HEK293 (cell line): Measurements from ENCODE around the gene TLR9.
"Not testable (repeated sequence)": the region's sequence is repeated elsewhere in the genome, so short reads cannot be mapped to it uniquely, and the experiment has no call there.

Source experiments
- CTCF ChIA-PET: fragments of 350-600 bp; formaldehyde crosslinking; extraction: SDS; loops from one replicate; lab custom pipeline; 2021; ENCODE audit warnings: antibody characterized with exemption; lab: Yijun Ruan, JAX
- POLR2A ChIA-PET: fragments of 300-600 bp; formaldehyde crosslinking; extraction: SDS; loops from one replicate; lab custom pipeline; 2020; ENCODE audit warnings: antibody characterized with exemption, inconsistent platforms; lab: Yijun Ruan, JAX
- H3K27ac ChIP-seq: fragments of 200-500 bp; sonication (Bioruptor generic); 2 replicates; pipeline ENCODE4 v1.5.1; 2014; ENCODE audit warnings: low read depth, low read length, control low read depth, inconsistent platforms; ENCODE audit errors: extremely low read depth
- H3K36me3 ChIP-seq, 2 experiments: fragments of 200-500 bp in 1 of 2; sonication (Bioruptor generic) in 1 of 2; 1 replicate in 1 of 2; 2 replicates in 1 of 2; pipeline ENCODE4 v1.5.1; 2014 to 2017; ENCODE audit warnings: inconsistent platforms in 2 of 2, low read length in 2 of 2; ENCODE audit not compliant: control insufficient read depth in 2 of 2, insufficient read depth in 1 of 2
- H3K4me1 ChIP-seq: fragments of 200-500 bp; sonication (Bioruptor generic); 2 replicates; pipeline ENCODE4 v1.5.1; 2014; ENCODE audit warnings: mild to moderate bottlenecking, low read length, inconsistent platforms; ENCODE audit not compliant: control insufficient read depth, insufficient read depth
- H3K4me3 ChIP-seq: 2 replicates; pipeline ENCODE4 v1.5.1; 2011; ENCODE audit warnings: low read depth, mild to moderate bottlenecking, control low read depth, low read length, moderate library complexity
- H3K9me3 ChIP-seq: fragments of 200-500 bp; sonication (Bioruptor generic); 2 replicates; pipeline ENCODE4 v1.5.1; 2014; ENCODE audit warnings: low read depth, low read length, inconsistent platforms; ENCODE audit not compliant: control insufficient read depth, insufficient read depth
- IKZF3 ChIP-seq: fragments of 450-650 bp; IDR thresholded peaks from 2 replicates; pipeline ENCODE4 v1.5.0; 2018; ENCODE audit warnings: missing biosample characterization, mild to moderate bottlenecking, missing genetic modification characterization, moderate library complexity
- KLF7 ChIP-seq: fragments of 450-650 bp; formaldehyde crosslinking; IDR thresholded peaks from 2 replicates; pipeline ENCODE4 v1.5.1; 2016; ENCODE audit warnings: missing biosample characterization, missing genetic modification characterization, borderline replicate concordance
- MEIS1 ChIP-seq: sonication (generic); formaldehyde crosslinking; IDR thresholded peaks from 2 replicates; pipeline ENCODE4 v1.8.1; 2022; ENCODE audit warnings: missing genetic modification reagents, mild to moderate bottlenecking, borderline replicate concordance
- SALL2 ChIP-seq: fragments of 450-650 bp; formaldehyde crosslinking; IDR thresholded peaks from 2 replicates; pipeline ENCODE4 v1.5.0; 2017; ENCODE audit warnings: missing biosample characterization, mild to moderate bottlenecking, missing genetic modification characterization, borderline replicate concordance
- SCRT1 ChIP-seq: fragments of 450-650 bp; formaldehyde crosslinking; IDR thresholded peaks from 2 replicates; pipeline ENCODE4 v1.5.1; 2016; ENCODE audit warnings: missing biosample characterization, missing genetic modification characterization, borderline replicate concordance
- SP2 ChIP-seq: fragments of 450-650 bp; formaldehyde crosslinking; IDR thresholded peaks from 2 replicates; pipeline ENCODE4 v1.5.1; 2016; ENCODE audit warnings: missing biosample characterization, missing genetic modification characterization
- SP7 ChIP-seq: fragments of 450-650 bp; formaldehyde crosslinking; IDR thresholded peaks from 2 replicates; pipeline ENCODE4 v1.5.1; 2016; ENCODE audit warnings: missing biosample characterization, missing genetic modification characterization
- TCF7L2 ChIP-seq: IDR thresholded peaks from 2 replicates; pipeline ENCODE4 v1.6.1; 2011; ENCODE audit warnings: low read depth, mild to moderate bottlenecking, inconsistent platforms, low read length, moderate library complexity, borderline replicate concordance
- ZFP37 ChIP-seq: fragments of 450-650 bp; formaldehyde crosslinking; IDR thresholded peaks from 2 replicates; pipeline ENCODE4 v1.5.1; 2016; ENCODE audit warnings: missing biosample characterization, missing genetic modification characterization
- ZNF132 ChIP-seq: fragments of 450-650 bp; formaldehyde crosslinking; IDR thresholded peaks from 2 replicates; pipeline ENCODE4 v1.5.1; 2017; ENCODE audit warnings: missing biosample characterization, missing genetic modification characterization, borderline replicate concordance
- ZNF16 ChIP-seq: fragments of 450-650 bp; formaldehyde crosslinking; IDR thresholded peaks from 2 replicates; pipeline ENCODE4 v1.5.1; 2016; ENCODE audit warnings: low read depth, missing biosample characterization, missing genetic modification characterization
- ZNF175 ChIP-seq: fragments of 450-650 bp; formaldehyde crosslinking; IDR thresholded peaks from 2 replicates; pipeline ENCODE4 v1.5.1; 2016; ENCODE audit warnings: missing biosample characterization, missing genetic modification characterization
- ZNF19 ChIP-seq: fragments of 450-650 bp; formaldehyde crosslinking; IDR thresholded peaks from 2 replicates; pipeline ENCODE4; 2016; ENCODE audit warnings: missing biosample characterization, missing genetic modification characterization, low read depth
- ZNF239 ChIP-seq: fragments of 450-650 bp; formaldehyde crosslinking; IDR thresholded peaks from 2 replicates; pipeline ENCODE4 v1.5.1; 2016; ENCODE audit warnings: missing biosample characterization, missing genetic modification characterization
- ZNF302 ChIP-seq: fragments of 450-650 bp; formaldehyde crosslinking; IDR thresholded peaks from 2 replicates; pipeline ENCODE4 v1.5.1; 2016; ENCODE audit warnings: missing biosample characterization, missing genetic modification characterization, low read depth
- ZNF324 ChIP-seq: fragments of 450-650 bp; formaldehyde crosslinking; IDR thresholded peaks from 2 replicates; pipeline ENCODE4 v1.5.1; 2016; ENCODE audit warnings: missing biosample characterization, missing genetic modification characterization
- ZNF501 ChIP-seq: fragments of 450-650 bp; formaldehyde crosslinking; IDR thresholded peaks from 2 replicates; pipeline ENCODE4 v1.5.1; 2016; ENCODE audit warnings: missing biosample characterization, missing genetic modification characterization
- ZNF510 ChIP-seq: fragments of 450-650 bp; formaldehyde crosslinking; IDR thresholded peaks from 2 replicates; pipeline ENCODE4 v1.5.1; 2018; ENCODE audit warnings: mild to moderate bottlenecking, missing genetic modification characterization, missing biosample characterization; ENCODE audit not compliant: insufficient replicate concordance
- ZNF555 ChIP-seq: fragments of 450-650 bp; formaldehyde crosslinking; conservative IDR thresholded peaks from 2 replicates; pipeline ENCODE4 v1.5.1; 2017; ENCODE audit warnings: missing biosample characterization, mild to moderate bottlenecking, missing genetic modification characterization, inconsistent platforms
- ZNF621 ChIP-seq: fragments of 450-650 bp; formaldehyde crosslinking; IDR thresholded peaks from 2 replicates; pipeline ENCODE4 v1.5.1; 2017; ENCODE audit warnings: missing biosample characterization, missing genetic modification characterization
- ZNF624 ChIP-seq: fragments of 450-650 bp; formaldehyde crosslinking; IDR thresholded peaks from 2 replicates; pipeline ENCODE4 v1.5.1; 2017; ENCODE audit warnings: missing biosample characterization, missing genetic modification characterization
- ZNF660 ChIP-seq: fragments of 450-650 bp; IDR thresholded peaks from 2 replicates; pipeline ENCODE4 v1.5.1; 2018; ENCODE audit warnings: missing biosample characterization, mild to moderate bottlenecking, missing genetic modification characterization
- ZSCAN16 ChIP-seq: fragments of 450-650 bp; formaldehyde crosslinking; IDR thresholded peaks from 2 replicates; pipeline ENCODE4 v1.5.1; 2016; ENCODE audit warnings: missing biosample characterization, missing genetic modification characterization
- ZSCAN23 ChIP-seq: fragments of 450-650 bp; formaldehyde crosslinking; IDR thresholded peaks from 2 replicates; pipeline ENCODE4 v1.5.1; 2016; ENCODE audit warnings: missing biosample characterization, missing genetic modification characterization
- TF ChIP-seq, protein P1 (sequence below): sonication (generic); formaldehyde crosslinking; IDR thresholded peaks from 2 replicates; pipeline ENCODE4 v1.8.1; 2022; ENCODE audit warnings: mild to moderate bottlenecking, moderate library complexity, missing genetic modification reagents
- TF ChIP-seq, protein P2 (sequence below): fragments of 450-650 bp; formaldehyde crosslinking; IDR thresholded peaks from 2 replicates; pipeline ENCODE4 v1.5.1; 2016; ENCODE audit warnings: missing biosample characterization, missing genetic modification characterization

Gene TLR9, protein sequence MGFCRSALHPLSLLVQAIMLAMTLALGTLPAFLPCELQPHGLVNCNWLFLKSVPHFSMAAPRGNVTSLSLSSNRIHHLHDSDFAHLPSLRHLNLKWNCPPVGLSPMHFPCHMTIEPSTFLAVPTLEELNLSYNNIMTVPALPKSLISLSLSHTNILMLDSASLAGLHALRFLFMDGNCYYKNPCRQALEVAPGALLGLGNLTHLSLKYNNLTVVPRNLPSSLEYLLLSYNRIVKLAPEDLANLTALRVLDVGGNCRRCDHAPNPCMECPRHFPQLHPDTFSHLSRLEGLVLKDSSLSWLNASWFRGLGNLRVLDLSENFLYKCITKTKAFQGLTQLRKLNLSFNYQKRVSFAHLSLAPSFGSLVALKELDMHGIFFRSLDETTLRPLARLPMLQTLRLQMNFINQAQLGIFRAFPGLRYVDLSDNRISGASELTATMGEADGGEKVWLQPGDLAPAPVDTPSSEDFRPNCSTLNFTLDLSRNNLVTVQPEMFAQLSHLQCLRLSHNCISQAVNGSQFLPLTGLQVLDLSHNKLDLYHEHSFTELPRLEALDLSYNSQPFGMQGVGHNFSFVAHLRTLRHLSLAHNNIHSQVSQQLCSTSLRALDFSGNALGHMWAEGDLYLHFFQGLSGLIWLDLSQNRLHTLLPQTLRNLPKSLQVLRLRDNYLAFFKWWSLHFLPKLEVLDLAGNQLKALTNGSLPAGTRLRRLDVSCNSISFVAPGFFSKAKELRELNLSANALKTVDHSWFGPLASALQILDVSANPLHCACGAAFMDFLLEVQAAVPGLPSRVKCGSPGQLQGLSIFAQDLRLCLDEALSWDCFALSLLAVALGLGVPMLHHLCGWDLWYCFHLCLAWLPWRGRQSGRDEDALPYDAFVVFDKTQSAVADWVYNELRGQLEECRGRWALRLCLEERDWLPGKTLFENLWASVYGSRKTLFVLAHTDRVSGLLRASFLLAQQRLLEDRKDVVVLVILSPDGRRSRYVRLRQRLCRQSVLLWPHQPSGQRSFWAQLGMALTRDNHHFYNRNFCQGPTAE

DNA sequence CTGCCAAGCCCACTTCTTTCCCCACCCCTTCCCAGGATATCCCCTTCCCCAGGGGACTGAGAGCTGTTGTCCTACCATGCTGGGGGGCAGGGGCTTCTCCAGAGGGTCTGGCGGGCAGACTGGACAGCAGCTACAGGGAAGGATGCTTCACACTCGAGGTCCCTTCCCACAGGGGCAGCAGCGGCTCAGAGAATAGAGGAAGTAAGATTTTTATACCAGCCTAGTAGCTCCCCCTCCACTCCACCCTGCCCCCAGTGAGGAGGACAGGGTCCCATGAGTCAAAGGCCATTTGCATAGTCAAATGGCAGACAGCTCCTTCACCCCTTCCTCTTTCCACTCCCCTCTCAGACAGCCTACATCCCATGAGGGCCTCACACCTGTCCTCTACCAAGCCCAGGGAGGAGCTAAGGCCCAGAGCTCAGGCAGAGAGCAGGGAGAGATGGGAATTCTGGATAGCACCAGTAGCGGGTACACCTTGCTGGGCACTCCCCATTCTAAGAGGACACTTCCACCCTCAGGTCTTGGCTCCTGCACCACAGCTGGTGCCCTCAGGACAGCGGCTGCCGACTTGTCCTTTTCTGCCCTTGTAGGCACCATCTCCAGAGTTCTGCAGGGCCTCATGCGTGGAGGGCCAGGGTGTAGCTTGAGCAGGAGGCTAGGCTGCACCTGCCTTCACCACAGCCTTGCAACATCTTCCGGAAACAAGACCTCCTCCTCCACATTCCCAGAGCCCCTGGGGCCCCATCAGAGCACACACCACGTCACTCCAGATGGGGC is at the start of gene TLR9:
Gene TLR9 (minus strand): TSS at position 194 of the 777 bp plus-strand sequence. CDS start 116 bp downstream, at position 78.
- H3K9me3 ChIP-seq, result no peaks in the 10 kb centered on the region
- no peak within 1 kb of the TSS for H3K4me3 ChIP-seq
- no peaks in the 10 kb centered on the region for H3K4me1 ChIP-seq
- no peak for TF ChIP-seq ZNF175 (tag by site-specific recombination)
- TF ChIP-seq TCF7L2, result no peak
- TF ChIP-seq ZNF19 (tag by site-specific recombination), result no peak
- TF ChIP-seq ZSCAN16 (tag by site-specific recombination), result no peak
- no peak for TF ChIP-seq ZNF621 (tag by site-specific recombination)
- no peak for TF ChIP-seq ZNF510 (tag by site-specific recombination)
- no peak for TF ChIP-seq ZNF302
- no peak for TF ChIP-seq ZNF624 (tag by site-specific recombination)
- no peak for TF ChIP-seq ZNF555 (tag by site-specific recombination)
- TF ChIP-seq, protein P1, sequence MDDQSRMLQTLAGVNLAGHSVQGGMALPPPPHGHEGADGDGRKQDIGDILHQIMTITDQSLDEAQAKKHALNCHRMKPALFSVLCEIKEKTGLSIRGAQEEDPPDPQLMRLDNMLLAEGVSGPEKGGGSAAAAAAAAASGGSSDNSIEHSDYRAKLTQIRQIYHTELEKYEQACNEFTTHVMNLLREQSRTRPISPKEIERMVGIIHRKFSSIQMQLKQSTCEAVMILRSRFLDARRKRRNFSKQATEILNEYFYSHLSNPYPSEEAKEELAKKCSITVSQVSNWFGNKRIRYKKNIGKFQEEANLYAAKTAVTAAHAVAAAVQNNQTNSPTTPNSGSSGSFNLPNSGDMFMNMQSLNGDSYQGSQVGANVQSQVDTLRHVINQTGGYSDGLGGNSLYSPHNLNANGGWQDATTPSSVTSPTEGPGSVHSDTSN (CRISPR knock-in tag), result no peak
- TF ChIP-seq, all 188 proteins: peak for 0
- H3K36me3 ChIP-seq, result peaks cover 0 to 21% of the 10 kb centered on the region in 2 experiments; a peak in 1 of 3 replicates
- H3K27ac ChIP-seq, result no peak within 1 kb of the TSS
- ChIA-PET CTCF (interaction anchor here (2.1 to 8.1 kb wide), 2 partner anchors 114 to 187 kb away, joined by 5 to 95 read pairs; no protein-coding TSS in a partner anchor), POLR2A (no interaction called here)

DNA sequence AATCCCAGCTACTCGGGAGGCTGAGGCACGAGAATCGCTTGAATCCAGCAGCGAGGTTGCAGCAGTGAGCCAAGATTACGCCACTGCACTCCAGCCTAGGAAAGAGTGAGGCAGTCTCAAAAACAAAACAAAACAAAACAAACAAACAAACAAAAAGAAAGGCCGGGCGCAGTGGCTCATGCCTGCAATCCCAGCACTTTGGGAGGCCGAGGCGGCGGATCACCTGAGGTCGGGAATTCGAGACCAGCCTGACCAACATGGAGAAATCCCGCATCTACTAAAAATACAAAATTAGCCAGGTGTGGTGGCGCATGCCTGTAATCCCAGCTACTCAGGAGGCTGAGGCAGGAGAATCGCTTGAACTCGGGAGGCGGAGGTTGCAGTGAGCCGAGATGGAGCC is 49.3 kb upstream of the TLR9 start:
- H3K4me1 ChIP-seq, H3K4me3 ChIP-seq, POLR2A ChIA-PET, H3K27ac ChIP-seq, H3K9me3 ChIP-seq: not testable (repeated sequence)
- peaks cover 15 to 52% of the 10 kb centered on the region in 2 experiments; a peak in 2 of 3 replicates for H3K36me3 ChIP-seq
- CTCF ChIA-PET, result interaction anchor here (0.6 kb wide), 1 partner anchor 33 kb away, joined by 3 read pairs; no protein-coding TSS in a partner anchor

DNA sequence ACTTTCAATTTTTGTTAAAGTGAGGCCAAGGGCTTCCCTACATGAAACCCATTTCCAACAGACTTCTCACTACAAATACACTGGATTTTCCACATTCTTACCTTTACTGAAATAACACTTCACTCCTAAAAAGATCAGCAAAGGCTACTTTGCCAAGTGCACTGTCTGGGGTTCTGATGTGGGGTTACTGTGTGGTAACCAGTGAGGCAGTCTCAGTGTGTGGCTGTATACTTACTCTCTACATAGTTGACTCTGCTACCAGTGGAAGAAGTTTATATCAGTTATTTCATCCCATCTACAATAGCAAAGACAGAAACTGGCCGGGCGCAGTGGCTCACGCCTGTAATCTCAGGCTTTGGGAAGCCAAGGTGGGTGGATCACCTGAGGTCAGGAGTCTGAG is 47.4 kb upstream of the TLR9 start:
- H3K27ac ChIP-seq, result no peak overlapping the region
- TF ChIP-seq ZNF239 (tag by site-specific recombination), result no peak
- no peak for TF ChIP-seq KLF7 (tag by site-specific recombination)
- TF ChIP-seq MEIS1 (CRISPR knock-in tag), result no peak
- TF ChIP-seq SP7 (tag by site-specific recombination), result no peak
- no peak for TF ChIP-seq SP2
- no peak for TF ChIP-seq IKZF3
- no peak for TF ChIP-seq SALL2 (tag by site-specific recombination)
- TF ChIP-seq ZNF324 (tag by site-specific recombination), result no peak
- no peak for TF ChIP-seq ZNF16 (tag by site-specific recombination)
- no peak for TF ChIP-seq ZNF501
- TF ChIP-seq ZSCAN23, result no peak
- no peak for TF ChIP-seq ZFP37 (tag by site-specific recombination)
- no peak for TF ChIP-seq ZNF660 (tag by site-specific recombination)
- TF ChIP-seq ZNF510 (tag by site-specific recombination), result no peak
- no peak for TF ChIP-seq SCRT1
- TF ChIP-seq, protein P2, sequence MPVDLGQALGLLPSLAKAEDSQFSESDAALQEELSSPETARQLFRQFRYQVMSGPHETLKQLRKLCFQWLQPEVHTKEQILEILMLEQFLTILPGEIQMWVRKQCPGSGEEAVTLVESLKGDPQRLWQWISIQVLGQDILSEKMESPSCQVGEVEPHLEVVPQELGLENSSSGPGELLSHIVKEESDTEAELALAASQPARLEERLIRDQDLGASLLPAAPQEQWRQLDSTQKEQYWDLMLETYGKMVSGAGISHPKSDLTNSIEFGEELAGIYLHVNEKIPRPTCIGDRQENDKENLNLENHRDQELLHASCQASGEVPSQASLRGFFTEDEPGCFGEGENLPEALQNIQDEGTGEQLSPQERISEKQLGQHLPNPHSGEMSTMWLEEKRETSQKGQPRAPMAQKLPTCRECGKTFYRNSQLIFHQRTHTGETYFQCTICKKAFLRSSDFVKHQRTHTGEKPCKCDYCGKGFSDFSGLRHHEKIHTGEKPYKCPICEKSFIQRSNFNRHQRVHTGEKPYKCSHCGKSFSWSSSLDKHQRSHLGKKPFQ (tag by site-specific recombination), result no peak
- no peak for TF ChIP-seq ZNF132

More for the DNA sequence above, 47.4 kb upstream of the TLR9 start:
- CTCF ChIA-PET, result no interaction called here
- Histone ChIP-seq H3K4me3 (no peak overlapping the region), H3K9me3 (no peaks in the 10 kb centered on the region), H3K36me3 (peaks cover 26 to 71% of the 10 kb centered on the region in 2 experiments; a peak in 2 of 3 replicates), H3K4me1 (no peaks in the 10 kb centered on the region)
- POLR2A ChIA-PET, result no interaction called here
